Stimulated activated CD8-positive, alpha-beta memory T cell treated with anti-CD3 and anti-CD28 coated beads, Interleukin-15, amount 100 ng/mL, for 24 hours (primary cell): ENCODE results near the gene ZNF260.
"Not testable (repeated sequence)": the region's sequence is repeated elsewhere in the genome, so short reads cannot be mapped to it uniquely, and the experiment has no call there.

ENCODE experiments used
- DNase-seq: peaks from one replicate; pipeline ENCODE4 v3.0.0-alpha.2; 2020; ENCODE audit warnings: low read depth

Gene ZNF260

GRCh38 chr19:36528194-36528920 is at the start of gene ZNF260:
Gene ZNF260, minus strand, starts transcription at chr19:36528271. Its CDS starts 13,033 bp downstream, at chr19:36515238.
- peak; percentile 81 for DNase-seq

DNA sequence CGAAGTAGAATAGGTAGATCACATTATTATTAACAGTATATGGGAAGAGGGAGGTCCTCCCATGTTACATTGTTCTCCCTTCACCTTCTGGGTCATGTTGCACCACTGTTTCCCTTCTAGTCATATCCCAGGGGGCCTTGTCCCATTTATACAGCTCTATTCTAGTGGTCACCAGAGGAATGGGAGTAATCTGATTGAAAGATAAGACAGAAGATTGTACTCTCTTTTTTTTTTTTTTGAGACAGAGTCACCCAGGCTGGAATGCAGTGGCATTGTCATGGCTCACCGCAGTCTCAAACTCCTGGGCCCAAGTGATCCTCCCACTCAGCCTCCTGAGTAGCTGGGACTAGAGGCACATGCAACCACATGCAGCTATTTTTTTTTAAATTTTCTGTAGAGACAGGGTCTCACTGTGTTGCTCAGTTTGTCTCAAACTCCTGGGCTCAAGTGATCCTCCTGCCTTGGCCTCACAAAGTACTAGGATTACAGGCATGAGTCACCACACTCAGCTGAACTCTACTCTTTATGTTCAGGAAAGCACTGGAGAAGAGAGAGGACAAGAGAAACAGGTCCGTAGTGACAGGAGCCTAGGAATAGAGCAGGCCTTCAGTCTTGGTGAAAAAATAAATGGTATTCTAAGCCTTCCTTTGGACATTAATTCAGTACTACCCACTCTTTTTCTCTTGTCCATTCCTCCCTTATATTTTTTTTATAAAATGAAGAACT is 49.4 kb upstream of the ZNF260 start:
- no peak for DNase-seq

DNA sequence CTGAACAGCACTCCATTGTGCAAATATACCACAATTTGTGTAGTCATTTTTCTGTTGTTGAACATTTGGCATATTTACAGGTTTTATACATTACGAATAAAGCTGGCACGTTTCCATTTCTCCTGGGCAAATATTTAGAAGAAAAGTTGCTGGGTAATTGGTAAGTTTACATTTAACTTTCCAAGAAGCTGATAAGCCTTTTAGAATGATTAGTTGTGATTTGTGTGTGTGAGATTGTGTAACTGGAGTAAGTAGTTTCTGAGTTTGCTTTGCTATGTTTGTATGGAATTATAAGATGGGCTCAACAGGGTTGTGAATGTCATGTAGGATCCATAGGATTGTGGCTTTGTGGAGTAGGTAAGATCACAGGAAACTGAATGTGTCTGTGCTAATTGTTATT is 46.7 kb upstream of the ZNF260 start:
- DNase-seq = no peak

DNA sequence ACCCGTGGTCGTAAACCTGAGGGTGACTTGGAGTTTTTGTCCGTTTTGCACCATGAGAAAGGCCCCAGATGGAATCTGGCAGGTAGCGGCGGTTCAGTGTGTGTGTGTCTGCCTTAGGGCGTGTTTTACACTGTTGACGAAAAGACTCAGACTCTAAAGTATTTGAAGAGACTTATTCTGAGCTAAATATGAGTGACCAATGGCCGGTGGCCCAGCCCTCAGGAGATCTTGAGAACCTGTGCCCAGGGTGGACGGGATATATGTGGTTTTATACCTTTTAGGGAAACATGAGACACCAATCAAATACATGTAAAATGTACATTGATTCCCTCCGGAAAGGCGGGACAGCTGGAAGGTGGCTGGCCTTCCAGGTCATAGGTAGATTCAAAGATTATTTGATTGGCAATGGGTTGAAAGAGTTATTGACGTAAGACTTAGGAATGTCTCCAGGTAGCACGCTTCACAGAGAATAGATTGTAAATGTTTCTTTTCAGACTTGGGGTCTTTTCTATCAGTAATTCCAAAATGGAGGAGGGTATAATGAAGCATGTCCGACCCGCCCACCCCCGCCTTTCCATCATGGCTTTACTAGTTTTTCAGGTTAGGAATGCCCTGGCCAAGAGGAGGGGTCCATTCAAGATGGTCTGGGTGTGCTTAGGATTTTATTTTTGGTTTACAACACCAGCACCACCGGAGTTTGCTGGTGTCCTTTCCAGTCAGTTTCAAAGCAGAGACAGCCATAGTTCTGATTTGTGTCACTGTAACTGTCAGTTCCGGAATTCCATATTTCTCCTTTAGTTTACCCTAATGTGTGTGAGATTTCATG is 46.0 kb upstream of the ZNF260 start:
- no peak for DNase-seq

GRCh38 chr19:36573020-36573894 is 45.2 kb upstream of the ZNF260 start, which contains the start of gene ZNF529:
Gene ZNF529, minus strand, starts transcription at chr19:36573292. Its CDS starts 946 bp downstream, at chr19:36572346.
- peak; percentile 60 for DNase-seq

- DNase-seq = no peak
Observed at GRCh38 chr19:36572593-36573019, 44.5 kb upstream of the ZNF260 start.

GRCh38 chr19:36564391-36564790 is 36.3 kb upstream of the ZNF260 start:
- no peak for DNase-seq

DNA sequence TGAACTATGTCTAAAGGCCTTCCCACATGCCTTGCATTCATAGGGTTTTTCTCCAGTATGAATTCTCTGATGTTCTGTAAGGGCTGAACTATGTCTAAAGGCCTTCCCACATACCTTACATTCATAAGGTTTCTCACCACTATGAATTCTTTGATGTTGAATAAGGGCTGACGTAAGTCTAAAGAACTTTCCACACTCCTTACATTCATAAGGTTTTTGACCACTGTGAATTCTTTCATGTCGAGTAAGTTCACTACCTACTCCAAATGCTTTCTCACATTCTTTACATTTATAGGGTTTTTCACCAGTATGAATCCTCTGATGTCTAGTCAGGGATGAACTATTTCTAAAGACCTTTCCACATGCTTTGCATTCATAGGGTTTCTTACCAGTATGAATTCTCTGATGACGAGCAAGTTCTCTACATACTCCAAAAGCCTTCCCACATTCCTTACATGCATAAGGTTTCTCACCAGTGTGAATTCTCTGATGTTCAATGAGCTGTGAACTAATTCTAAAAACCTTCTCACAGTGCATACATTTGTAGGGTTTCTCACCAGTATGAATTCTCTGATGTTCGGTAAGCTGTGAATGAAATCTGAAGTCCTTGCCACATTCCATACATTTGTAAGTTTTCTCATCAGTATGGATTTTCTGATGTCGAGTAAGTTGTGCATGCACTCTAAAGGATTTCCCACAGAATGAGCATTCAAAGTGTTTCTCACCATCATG is 19.1 kb upstream of the ZNF260 start:
- no peak for DNase-seq

GRCh38 chr19:36528921-36529518 is 949 bp upstream of the ZNF260 start:
- DNase-seq = no peak

DNA sequence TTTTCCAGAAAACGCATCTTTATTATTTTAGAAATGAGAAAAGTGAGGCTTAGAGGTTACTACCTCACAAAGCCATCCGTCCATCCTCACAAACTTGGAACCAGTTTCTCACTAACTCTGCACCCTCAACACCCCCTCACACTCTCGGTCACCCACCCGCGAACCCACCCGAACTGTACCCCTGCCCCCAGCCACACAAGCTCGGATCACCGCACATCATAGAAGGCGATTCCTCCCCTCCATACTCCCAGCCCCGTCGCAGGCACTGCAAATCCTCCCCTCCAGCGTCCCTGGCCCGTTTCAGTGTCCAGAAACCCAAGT is 238 bp downstream of the ZNF260 start:
- DNase-seq = no peak

DNA sequence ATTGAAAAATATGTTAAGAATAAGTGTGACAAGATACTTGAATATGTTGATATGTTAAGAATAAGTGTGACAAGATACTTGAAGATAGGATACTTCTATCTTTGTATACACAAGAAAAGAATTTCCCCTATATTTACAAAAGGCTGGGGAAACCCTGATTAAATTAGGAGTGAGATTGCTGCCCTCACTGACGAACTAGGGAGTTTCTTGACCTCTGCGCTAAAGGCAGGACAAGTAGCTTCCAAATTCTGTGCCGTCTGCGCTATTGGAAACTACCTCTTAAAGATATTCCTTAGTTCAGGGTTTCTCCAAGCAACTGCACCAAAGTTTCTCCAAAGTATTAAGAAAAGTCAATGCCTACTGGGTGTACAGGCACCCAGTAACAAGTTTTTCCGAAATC is 730 bp downstream of the ZNF260 start:
- DNase-seq = no peak

- no peak for DNase-seq
Observed at GRCh38 chr19:36526581-36526980, 1.5 kb downstream of the ZNF260 start.

- DNase-seq = no peak
Observed at GRCh38 chr19:36524617-36525016, 3.5 kb downstream of the ZNF260 start.

DNA sequence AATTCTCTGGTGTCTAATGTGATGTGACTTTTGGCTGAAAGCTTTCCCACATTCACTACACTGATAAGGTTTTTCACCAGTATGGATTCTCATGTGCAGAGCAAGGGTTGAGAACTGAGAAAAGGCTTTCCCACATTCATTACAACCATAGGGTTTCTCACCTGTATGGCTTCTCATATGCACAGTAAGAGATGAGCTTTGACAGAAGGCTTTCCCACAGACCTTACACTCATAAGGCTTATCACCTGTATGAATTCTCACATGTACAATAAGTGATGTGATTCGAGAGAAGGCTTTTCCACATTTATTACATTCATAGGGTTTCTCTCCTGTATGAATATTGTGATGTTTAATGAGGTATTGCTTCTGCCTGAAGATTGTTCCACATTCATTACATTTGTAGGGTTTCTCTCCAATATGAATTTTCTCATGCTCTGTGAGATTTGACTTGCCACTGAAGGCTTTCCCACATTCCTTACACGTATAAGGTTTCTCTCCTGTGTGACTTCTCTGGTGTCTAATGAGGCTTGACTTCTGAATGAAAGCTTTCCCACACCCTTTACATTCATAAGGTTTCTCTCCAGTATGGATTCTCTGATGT is 14.0 kb downstream of the ZNF260 start:
- no peak for DNase-seq

DNA sequence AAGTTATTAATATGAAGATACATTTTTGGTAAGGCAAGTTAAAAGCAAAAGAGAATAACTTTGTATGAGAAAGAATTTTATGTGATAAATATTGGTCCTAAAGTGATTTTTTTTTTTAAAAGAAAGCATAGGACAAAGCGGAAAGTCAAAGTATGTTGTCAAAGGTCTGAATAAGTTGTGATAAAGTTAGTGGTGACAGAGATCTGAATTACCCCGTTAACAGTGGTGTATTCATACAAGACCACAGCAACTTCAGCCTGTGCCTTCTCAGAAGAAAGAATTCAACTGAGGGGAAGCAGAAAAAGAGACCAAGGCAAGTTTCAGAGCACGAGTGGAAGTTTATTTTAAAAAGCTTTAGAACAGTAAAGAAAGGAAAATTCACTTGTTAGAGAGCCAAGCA is 19.7 kb downstream of the ZNF260 start:
- DNase-seq = no peak

DNA sequence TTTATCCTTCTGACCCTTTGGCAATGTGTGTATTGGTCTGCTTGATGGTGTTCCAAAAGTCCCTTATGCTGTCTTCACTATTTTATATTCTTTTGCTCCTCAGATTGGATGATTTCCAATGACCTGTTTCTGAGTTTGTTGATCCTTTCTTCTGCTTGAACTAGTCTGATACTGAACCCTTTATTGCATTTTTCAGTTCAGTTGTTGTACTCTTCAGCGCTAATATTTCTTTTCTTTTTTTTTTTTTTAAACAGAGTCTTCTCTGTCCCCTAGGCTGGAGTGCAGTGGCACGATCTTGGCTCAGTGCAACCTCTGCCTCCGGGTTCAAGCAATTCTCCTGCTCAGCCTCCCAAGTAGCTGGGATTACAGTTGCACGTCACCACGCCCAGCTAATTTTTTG is 26.1 kb downstream of the ZNF260 start:
- DNase-seq = no peak

GRCh38 chr19:36497001-36497400 is 31.1 kb downstream of the ZNF260 start:
- no peak for DNase-seq

- DNase-seq = not testable (repeated sequence)
Observed at GRCh38 chr19:36492689-36493453, 35.2 kb downstream of the ZNF260 start.

DNA sequence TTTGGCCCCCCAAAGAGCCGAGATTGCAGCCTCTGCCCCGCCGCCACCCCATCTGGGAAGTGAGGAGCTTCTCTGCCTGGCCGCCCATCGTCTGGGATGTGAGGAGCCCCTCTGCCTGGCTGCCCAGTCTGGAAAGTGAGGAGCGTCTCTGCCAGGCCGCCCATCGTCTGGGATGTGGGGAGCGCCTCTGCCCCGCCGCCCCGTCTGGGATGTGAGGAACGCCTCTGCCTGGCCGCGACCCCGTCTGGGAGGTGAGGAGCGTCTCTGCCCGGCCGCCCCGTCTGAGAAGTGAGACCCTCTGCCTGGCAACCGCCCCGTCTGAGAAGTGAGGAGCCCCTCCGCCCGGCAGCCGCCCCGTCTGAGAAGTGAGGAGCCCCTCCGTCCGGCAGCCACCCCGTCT is 37.2 kb downstream of the ZNF260 start:
- DNase-seq = not testable (repeated sequence)
